Omental fat pad (tissue), 4 donors: ENCODE results near the gene MED29. TPM values are rescaled to one million over a fixed set of nuclear protein-coding genes. Genes with fewer than 3 reads are reported as not detected.

Source experiments
- ATAC-seq: fragments of 150-250 bp; one replicate; pipeline ENCODE4 v1.9.1; 2016; ENCODE audit warnings: mild to moderate bottlenecking, moderate library complexity; ENCODE audit not compliant: low FRiP score
- DNase-seq: peaks from one replicate; pipeline ENCODE4 v3.0.0-alpha.2; 2019; ENCODE audit warnings: low spot score
- total RNA-seq, 4 donors: library from RNA; depleted of rRNA; stranded (reverse); fragments of >200 nt; gene quantifications; one replicate each; pipeline ENCODE4 v1.1.0, GENCODE V29; 2016
- TF ChIP-seq, protein P1 (sequence below), 3 donors: fragments of 450-650 bp; IDR thresholded peaks; one replicate each; pipeline ENCODE4 v1.5.1; 2016 to 2017; ENCODE audit warnings: antibody characterized with exemption in 3 of 3, mild to moderate bottlenecking in 3 of 3, moderate library complexity in 2 of 3

The MED29 gene
- total RNA-seq, 4 donors from 2014 or later, result 24.5 to 41.3 (median 32.5) TPM

DNA sequence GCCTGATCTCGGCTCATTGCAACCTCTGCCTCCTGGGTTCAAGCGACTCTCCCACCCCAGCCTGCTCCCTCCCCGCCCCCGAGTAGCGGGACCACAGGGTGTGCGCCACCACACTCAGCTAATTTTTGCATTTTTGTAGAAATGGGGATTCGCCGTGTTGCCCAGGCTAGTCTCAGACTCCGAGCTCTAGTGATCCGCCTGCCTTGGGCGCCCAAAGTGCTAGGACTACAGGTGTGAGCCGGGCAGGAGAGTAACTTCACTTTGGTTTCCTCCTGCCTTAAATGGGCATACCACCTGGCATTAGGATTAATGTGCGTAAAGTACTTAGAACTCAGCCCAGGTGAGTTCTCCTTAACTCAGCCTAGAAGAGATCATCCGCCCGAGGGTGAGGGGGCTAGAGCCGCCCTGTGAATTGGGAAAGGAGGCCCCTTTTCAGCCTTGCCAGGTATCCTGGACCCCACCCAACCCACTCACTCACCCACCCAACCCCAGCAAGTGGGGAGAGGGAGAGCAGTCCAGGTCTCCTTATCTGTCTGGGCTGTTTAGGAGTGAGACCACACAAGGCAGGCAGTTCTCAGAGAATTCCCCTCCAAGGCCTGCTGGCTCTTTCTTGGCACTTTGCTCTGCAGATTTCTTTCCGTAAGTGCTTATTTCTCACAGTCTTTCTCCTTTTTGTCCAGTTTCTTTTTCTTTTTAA, 14.2 kb downstream of the MED29 start:
- TF ChIP-seq, protein P1, sequence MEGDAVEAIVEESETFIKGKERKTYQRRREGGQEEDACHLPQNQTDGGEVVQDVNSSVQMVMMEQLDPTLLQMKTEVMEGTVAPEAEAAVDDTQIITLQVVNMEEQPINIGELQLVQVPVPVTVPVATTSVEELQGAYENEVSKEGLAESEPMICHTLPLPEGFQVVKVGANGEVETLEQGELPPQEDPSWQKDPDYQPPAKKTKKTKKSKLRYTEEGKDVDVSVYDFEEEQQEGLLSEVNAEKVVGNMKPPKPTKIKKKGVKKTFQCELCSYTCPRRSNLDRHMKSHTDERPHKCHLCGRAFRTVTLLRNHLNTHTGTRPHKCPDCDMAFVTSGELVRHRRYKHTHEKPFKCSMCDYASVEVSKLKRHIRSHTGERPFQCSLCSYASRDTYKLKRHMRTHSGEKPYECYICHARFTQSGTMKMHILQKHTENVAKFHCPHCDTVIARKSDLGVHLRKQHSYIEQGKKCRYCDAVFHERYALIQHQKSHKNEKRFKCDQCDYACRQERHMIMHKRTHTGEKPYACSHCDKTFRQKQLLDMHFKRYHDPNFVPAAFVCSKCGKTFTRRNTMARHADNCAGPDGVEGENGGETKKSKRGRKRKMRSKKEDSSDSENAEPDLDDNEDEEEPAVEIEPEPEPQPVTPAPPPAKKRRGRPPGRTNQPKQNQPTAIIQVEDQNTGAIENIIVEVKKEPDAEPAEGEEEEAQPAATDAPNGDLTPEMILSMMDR (IDR thresholded peaks at IDR 0.05), result no peak
- ATAC-seq, result no peak
- no peak for DNase-seq

GRCh38 chr19:39405958-39406655, 14.9 kb downstream of the MED29 start:
- ATAC-seq (no peak), DNase-seq (no peak)

GRCh38 chr19:39406656-39407409, 15.7 kb downstream of the MED29 start, which contains the start of gene ZFP36:
Gene ZFP36, plus strand, starts transcription at chr19:39406847. Its CDS starts 58 bp downstream, at chr19:39406905.
- TF ChIP-seq, protein P1 (IDR thresholded peaks at IDR 0.05), result no peak
- peak; percentile 89 for DNase-seq
- ATAC-seq, result peak; percentile 5

More at GRCh38 chr19:39405958-39406655, 14.9 kb downstream of the MED29 start:
- TF ChIP-seq, protein P1 (IDR thresholded peaks at IDR 0.05), result no peak

DNA sequence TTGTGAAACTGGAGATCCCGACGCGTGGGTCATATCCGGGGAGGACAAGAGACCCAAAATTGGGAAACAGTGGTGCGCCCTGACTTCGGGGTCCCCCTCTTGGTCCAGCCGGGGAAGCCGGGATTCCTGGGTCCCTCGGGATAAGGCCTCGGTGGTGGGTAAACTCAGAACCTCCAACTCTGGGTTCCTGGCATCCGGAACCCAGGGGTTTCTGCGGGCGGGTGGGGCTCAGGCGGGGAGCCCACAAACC, 16.2 kb downstream of the MED29 start:
- ATAC-seq, result no peak
- no peak for DNase-seq
- TF ChIP-seq, protein P1 (IDR thresholded peaks at IDR 0.05), result no peak

DNA sequence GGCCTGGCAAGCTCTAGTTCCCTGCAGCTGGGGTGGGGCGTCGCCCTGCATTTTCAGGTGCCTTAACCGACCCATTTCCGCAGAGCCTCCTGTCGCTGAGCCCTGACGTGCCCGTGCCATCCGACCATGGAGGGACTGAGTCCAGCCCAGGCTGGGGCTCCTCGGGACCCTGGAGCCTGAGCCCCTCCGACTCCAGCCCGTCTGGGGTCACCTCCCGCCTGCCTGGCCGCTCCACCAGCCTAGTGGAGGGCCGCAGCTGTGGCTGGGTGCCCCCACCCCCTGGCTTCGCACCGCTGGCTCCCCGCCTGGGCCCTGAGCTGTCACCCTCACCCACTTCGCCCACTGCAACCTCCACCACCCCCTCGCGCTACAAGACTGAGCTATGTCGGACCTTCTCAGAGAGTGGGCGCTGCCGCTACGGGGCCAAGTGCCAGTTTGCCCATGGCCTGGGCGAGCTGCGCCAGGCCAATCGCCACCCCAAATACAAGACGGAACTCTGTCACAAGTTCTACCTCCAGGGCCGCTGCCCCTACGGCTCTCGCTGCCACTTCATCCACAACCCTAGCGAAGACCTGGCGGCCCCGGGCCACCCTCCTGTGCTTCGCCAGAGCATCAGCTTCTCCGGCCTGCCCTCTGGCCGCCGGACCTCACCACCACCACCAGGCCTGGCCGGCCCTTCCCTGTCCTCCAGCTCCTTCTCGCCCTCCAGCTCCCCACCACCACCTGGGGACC, 16.6 kb downstream of the MED29 start:
- ATAC-seq, result no peak
- DNase-seq, result no peak
- TF ChIP-seq, protein P1 (IDR thresholded peaks at IDR 0.05), result no peak

DNA sequence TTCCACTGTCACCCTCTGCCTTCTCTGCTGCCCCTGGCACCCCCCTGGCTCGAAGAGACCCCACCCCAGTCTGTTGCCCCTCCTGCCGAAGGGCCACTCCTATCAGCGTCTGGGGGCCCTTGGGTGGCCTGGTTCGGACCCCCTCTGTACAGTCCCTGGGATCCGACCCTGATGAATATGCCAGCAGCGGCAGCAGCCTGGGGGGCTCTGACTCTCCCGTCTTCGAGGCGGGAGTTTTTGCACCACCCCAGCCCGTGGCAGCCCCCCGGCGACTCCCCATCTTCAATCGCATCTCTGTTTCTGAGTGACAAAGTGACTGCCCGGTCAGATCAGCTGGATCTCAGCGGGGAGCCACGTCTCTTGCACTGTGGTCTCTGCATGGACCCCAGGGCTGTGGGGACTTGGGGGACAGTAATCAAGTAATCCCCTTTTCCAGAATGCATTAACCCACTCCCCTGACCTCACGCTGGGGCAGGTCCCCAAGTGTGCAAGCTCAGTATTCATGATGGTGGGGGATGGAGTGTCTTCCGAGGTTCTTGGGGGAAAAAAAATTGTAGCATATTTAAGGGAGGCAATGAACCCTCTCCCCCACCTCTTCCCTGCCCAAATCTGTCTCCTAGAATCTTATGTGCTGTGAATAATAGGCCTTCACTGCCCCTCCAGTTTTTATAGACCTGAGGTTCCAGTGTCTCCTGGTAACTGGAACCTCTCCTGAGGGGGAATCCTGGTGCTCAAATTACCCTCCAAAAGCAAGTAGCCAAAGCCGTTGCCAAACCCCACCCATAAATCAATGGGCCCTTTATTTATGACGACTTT, 17.4 kb downstream of the MED29 start:
- no peak for DNase-seq

More for the DNA sequence above, 17.4 kb downstream of the MED29 start:
- no peak for ATAC-seq
- TF ChIP-seq, protein P1 (IDR thresholded peaks at IDR 0.05), result no peak
